ENCODE measurements around the gene ADRB1. TPM values are rescaled to one million over a fixed set of nuclear protein-coding genes. Genes with fewer than 3 reads are reported as not detected.

ADRB1 gene
- total RNA-seq, 3 donors from 2014 or later (not counting 1 experiment from before 2014, with no cell fraction given): 0.12 to 2.9 (median 2.1) TPM

DNA sequence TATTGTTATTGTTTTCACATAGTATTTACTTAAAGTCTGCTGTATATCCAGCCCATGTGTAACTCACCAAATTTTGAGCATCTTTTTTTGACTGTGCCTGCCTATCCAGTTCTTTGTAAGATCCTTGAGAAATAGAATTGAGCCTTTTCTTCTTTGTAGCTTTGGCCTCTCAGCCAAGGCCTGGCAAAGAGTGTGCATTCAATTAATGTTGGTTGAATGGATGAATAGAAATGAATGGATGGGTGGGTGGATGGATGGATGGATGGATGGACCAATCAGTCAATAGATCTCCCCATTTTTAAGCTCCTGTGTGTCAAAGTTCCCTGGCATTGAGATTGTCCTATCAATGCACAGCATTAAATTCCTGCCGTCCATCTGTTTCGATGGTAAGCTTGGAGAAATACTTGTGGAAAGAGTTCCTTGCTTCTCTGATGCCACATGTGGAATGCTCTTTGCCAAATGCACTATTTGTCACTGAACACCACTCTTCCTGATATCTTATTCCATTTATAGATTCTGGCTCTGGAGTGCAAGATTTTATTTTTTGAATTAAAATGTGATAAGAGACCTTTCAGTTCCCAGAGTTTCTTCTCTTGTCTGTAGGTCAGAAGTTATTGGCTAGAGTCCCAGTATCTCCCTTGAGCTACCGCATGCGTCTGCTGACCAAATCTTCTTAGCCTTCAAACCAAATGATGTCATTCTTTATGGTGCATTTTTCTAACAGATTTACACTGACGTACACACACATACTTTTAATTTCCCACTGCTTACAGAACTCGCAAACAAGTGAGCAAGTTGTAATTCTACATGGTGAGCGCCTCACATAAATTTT lies 20.7 kb upstream of the ADRB1 start:
- H3K36me3 ChIP-seq (ENCODE audit: control insufficient read depth, insufficient read depth, low read length): no peaks in the 10 kb centered on the region
- Mint-ChIP-seq H3K36me3 (no peaks in the 10 kb centered on the region), H3K27ac (no peak overlapping the region), H3K27me3 (ENCODE audit: low read depth in 2 of 2) (peaks cover 0 to 18% of the 10 kb centered on the region in 2 donors), H3K4me3 (no peak overlapping the region), H3K4me1 (peaks cover 21 to 22% of the 10 kb centered on the region in 2 donors), H3K9me3 (no peaks in the 10 kb centered on the region)
- H3K27me3 ChIP-seq (ENCODE audit: control insufficient read depth, insufficient read depth, low read length): no peaks in the 10 kb centered on the region
- peaks cover 11% of the 10 kb centered on the region for H3K4me1 ChIP-seq (ENCODE audit: control insufficient read depth, insufficient read depth, low read length)
- no peak overlapping the region for H3K4me3 ChIP-seq (ENCODE audit: low read length)
- TF ChIP-seq, protein P1, sequence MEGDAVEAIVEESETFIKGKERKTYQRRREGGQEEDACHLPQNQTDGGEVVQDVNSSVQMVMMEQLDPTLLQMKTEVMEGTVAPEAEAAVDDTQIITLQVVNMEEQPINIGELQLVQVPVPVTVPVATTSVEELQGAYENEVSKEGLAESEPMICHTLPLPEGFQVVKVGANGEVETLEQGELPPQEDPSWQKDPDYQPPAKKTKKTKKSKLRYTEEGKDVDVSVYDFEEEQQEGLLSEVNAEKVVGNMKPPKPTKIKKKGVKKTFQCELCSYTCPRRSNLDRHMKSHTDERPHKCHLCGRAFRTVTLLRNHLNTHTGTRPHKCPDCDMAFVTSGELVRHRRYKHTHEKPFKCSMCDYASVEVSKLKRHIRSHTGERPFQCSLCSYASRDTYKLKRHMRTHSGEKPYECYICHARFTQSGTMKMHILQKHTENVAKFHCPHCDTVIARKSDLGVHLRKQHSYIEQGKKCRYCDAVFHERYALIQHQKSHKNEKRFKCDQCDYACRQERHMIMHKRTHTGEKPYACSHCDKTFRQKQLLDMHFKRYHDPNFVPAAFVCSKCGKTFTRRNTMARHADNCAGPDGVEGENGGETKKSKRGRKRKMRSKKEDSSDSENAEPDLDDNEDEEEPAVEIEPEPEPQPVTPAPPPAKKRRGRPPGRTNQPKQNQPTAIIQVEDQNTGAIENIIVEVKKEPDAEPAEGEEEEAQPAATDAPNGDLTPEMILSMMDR (IDR thresholded peaks at IDR 0.05): no peak
- DNase-seq (no peak), ATAC-seq (no peak)
- no peaks in the 10 kb centered on the region for H3K9me3 ChIP-seq (ENCODE audit: control insufficient read depth, insufficient read depth, low read length)
- H3K27ac ChIP-seq (ENCODE audit: low read length): no peak overlapping the region
- intact Hi-C loops (cut with micrococcal nuclease): no loop called here
- 95% methylated on average over 7 of the region's 7 CpGs for WGBS (ENCODE audit: insufficient coverage)

DNA sequence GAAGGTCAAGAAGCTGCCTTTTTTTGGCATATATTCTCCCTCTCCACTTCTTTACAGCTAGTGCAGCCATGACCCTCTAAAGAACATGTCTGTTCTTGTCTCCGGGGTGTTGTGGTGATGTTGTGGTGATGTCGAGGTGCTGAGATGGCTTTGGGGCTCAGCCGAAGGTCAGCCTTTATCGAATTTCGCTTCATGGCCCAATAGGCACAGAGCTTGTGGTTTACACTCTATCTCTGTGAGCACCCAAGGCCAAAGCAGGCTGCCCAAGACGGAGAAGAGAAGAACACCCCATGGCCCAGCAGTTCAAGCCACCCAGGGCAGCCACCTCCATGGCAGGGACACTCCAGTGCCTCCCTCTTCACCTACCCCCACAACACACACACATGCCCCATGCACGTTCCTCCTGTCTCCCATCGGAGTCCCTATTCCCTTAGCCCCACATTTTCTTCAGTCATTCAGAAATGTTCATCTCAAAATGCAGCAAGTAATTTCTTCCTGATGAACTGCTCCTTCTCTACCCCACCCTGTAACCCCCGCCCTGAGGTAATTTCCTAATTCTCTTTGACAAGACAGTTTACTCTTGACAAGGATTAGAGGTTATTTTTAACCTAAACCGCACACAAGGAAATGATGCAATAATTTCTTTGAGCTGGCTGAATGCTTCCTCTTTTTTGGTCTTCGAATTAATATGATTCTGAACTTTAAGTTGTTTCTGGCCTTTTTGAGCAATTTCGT lies 18.6 kb upstream of the ADRB1 start:
- Mint-ChIP-seq H3K4me3 (peak overlapping the region; percentile 18), H3K27me3 (ENCODE audit: low read depth in 2 of 2) (peaks cover 0 to 13% of the 10 kb centered on the region in 2 donors)
- no peak overlapping the region for H3K4me3 ChIP-seq (ENCODE audit: low read length)

DNA sequence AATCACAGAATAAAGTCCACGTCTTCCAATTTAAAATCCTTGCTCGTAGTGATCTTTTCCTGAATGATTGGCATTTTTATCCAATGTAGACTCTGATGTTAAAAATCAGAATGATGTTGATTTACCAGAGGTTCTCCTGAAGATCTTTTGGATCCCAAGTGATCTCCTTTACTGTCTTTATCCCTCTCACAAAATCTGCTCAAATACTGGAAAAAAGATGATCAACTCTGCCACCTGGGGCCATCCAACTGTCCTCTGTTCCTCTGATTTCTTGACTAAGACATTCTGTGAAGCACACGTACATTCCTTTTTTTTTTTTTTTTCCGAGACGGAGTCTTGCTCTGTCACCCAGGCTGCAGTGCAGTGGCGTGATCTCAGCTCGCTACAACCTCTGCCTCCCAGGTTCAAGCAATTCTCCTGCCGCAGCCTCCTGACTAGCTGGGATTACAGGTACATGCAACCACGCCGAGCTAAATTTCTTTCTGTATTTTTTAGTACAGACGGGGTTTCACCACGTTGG lies 18.0 kb upstream of the ADRB1 start:
- Mint-ChIP-seq H3K9me3 (no peaks in the 10 kb centered on the region), H3K4me3 (peak overlapping the region; percentile 18), H3K27me3 (ENCODE audit: low read depth in 2 of 2) (peaks cover 0 to 13% of the 10 kb centered on the region in 2 donors), H3K27ac (peak overlapping the region in 1 of 2 donors; percentile 13), H3K4me1 (peaks cover 22 to 29% of the 10 kb centered on the region in 2 donors), H3K36me3 (no peaks in the 10 kb centered on the region)
- TF ChIP-seq, protein P1 (IDR thresholded peaks at IDR 0.05): no peak
- DNase-seq (no peak), ATAC-seq (no peak)
- H3K9me3 ChIP-seq (ENCODE audit: control insufficient read depth, insufficient read depth, low read length): no peaks in the 10 kb centered on the region
- no peak overlapping the region for H3K4me3 ChIP-seq (ENCODE audit: low read length)
- no peaks in the 10 kb centered on the region for H3K36me3 ChIP-seq (ENCODE audit: control insufficient read depth, insufficient read depth, low read length)
- peaks cover 11% of the 10 kb centered on the region for H3K4me1 ChIP-seq (ENCODE audit: control insufficient read depth, insufficient read depth, low read length)
- H3K27me3 ChIP-seq (ENCODE audit: control insufficient read depth, insufficient read depth, low read length): no peaks in the 10 kb centered on the region
- WGBS (ENCODE audit: insufficient coverage): 75% methylated on average over 12 of the region's 12 CpGs
- H3K27ac ChIP-seq (ENCODE audit: low read length): no peak overlapping the region
- intact Hi-C loops (cut with micrococcal nuclease): no loop called here

More for the DNA sequence above, 18.6 kb upstream of the ADRB1 start:
- Mint-ChIP-seq H3K27ac (peak overlapping the region; percentile 13 to 48), H3K36me3 (no peaks in the 10 kb centered on the region), H3K9me3 (no peaks in the 10 kb centered on the region), H3K4me1 (peaks cover 22 to 27% of the 10 kb centered on the region in 2 donors)
- TF ChIP-seq, protein P1 (IDR thresholded peaks at IDR 0.05): no peak
- WGBS (ENCODE audit: insufficient coverage): 25% methylated on average over 12 of the region's 12 CpGs
- no peaks in the 10 kb centered on the region for H3K27me3 ChIP-seq (ENCODE audit: control insufficient read depth, insufficient read depth, low read length)
- ATAC-seq: peak; percentile 73 to 82 (median 80)
- peak in 1 of 2 donors; percentile 54 for DNase-seq
- no peak overlapping the region for H3K27ac ChIP-seq (ENCODE audit: low read length)
- H3K4me1 ChIP-seq (ENCODE audit: control insufficient read depth, insufficient read depth, low read length): peaks cover 11% of the 10 kb centered on the region
- no peaks in the 10 kb centered on the region for H3K9me3 ChIP-seq (ENCODE audit: control insufficient read depth, insufficient read depth, low read length)
- intact Hi-C loops (cut with micrococcal nuclease): no loop called here
- H3K36me3 ChIP-seq (ENCODE audit: control insufficient read depth, insufficient read depth, low read length): no peaks in the 10 kb centered on the region
